NCI-H2029 treated with DMSO at 0.1 percent for 48 hours (cell line): ENCODE data around the gene CRYBA2.

ENCODE experiments used
- DNase-seq: peaks from one replicate; lab custom pipeline; 2025; lab: John Stamatoyannopoulos, UW

CRYBA2 gene

GRCh38 chr2:218956039-218956438, 37.2 kb downstream of the CRYBA2 start:
- DNase-seq = no peak

GRCh38 chr2:218954541-218955300, 38.5 kb downstream of the CRYBA2 start:
- DNase-seq = no peak

- no peak for DNase-seq
Observed at GRCh38 chr2:218953366-218953954, 39.8 kb downstream of the CRYBA2 start.

- DNase-seq = no peak
Observed at GRCh38 chr2:218952160-218952559, 41.1 kb downstream of the CRYBA2 start.

- no peak for DNase-seq
Observed at GRCh38 chr2:218946621-218947020, 46.6 kb downstream of the CRYBA2 start.

GRCh38 chr2:218944759-218945404, 48.3 kb downstream of the CRYBA2 start:
- DNase-seq = no peak
